Panc1 (cell line): ENCODE data around the gene SPHKAP.

ENCODE experiments used
- CTCF ChIP-seq: fragments of 450-650 bp; IDR thresholded peaks from 2 replicates; pipeline ENCODE4 v1.5.1; 2017; ENCODE audit warnings: mild to moderate bottlenecking
- POLR2AphosphoS5 ChIP-seq: IDR thresholded peaks from 2 replicates; pipeline ENCODE4 v1.6.1; 2012; ENCODE audit warnings: mild to moderate bottlenecking, low read depth, low read length, moderate library complexity
- REST ChIP-seq, 2 experiments: IDR thresholded peaks; 2 replicates each; pipeline ENCODE4 v1.6.1; 2011 to 2012; ENCODE audit warnings: low read depth in 2 of 2, control low read depth in 1 of 2, low read length in 1 of 2, mild to moderate bottlenecking in 1 of 2, moderate library complexity in 1 of 2; ENCODE audit not compliant: insufficient read depth in 1 of 2
- SIN3A ChIP-seq: IDR thresholded peaks from 2 replicates; pipeline ENCODE4 v1.6.1; 2012; ENCODE audit warnings: low read depth, mild to moderate bottlenecking, low read length, moderate library complexity, borderline replicate concordance; ENCODE audit not compliant: insufficient read depth
- TCF7L2 ChIP-seq: IDR thresholded peaks from 2 replicates; pipeline ENCODE4 v1.6.1; 2011; ENCODE audit warnings: mild to moderate bottlenecking, low read depth, low read length, inconsistent platforms

- no peak for TF ChIP-seq POLR2AphosphoS5
- no peak for TF ChIP-seq CTCF
- TF ChIP-seq TCF7L2 = no peak
- no peak for TF ChIP-seq REST (IDR thresholded peaks at IDR 0.05; ENCODE audit: insufficient read depth in 1 of 2, low read depth in 2 of 2, low read length in 1 of 2)
- TF ChIP-seq SIN3A = no peak
Observed at GRCh38 chr2:228135300-228135699, 46.2 kb downstream of the SPHKAP start.
